ENCODE results near the gene PDS5B.

PDS5B gene

GRCh38 chr13:32592082-32592481, 5.8 kb downstream of the PDS5B start:
- DNase-seq, result no peak

- DNase-seq, result no peak
These were observed 8.0 kb downstream of the PDS5B start for GRCh38 chr13:32594157-32594738.

- no peak for DNase-seq
These were observed 9.1 kb downstream of the PDS5B start for GRCh38 chr13:32595306-32595705.

GRCh38 chr13:32600890-32601289, 14.6 kb downstream of the PDS5B start:
- DNase-seq, result no peak

GRCh38 chr13:32609428-32609827, 23.2 kb downstream of the PDS5B start:
- DNase-seq, result no peak

- DNase-seq, result no peak
These were observed 24.3 kb downstream of the PDS5B start for GRCh38 chr13:32610538-32610937.

GRCh38 chr13:32610977-32611376, 24.7 kb downstream of the PDS5B start:
- DNase-seq, result no peak

- no peak for DNase-seq
These were observed 30.7 kb downstream of the PDS5B start for GRCh38 chr13:32616883-32617511.

- DNase-seq, result no peak
These were observed 36.6 kb downstream of the PDS5B start for GRCh38 chr13:32622827-32623226.

- no peak for DNase-seq
These were observed 38.2 kb downstream of the PDS5B start for GRCh38 chr13:32624441-32624840.

- no peak for DNase-seq
These were observed 41.5 kb downstream of the PDS5B start for GRCh38 chr13:32627793-32628192.

- no peak for DNase-seq
These were observed 43.1 kb downstream of the PDS5B start for GRCh38 chr13:32629313-32629712.

- DNase-seq, result no peak
These were observed 43.6 kb downstream of the PDS5B start for GRCh38 chr13:32629866-32630265.

- no peak for DNase-seq
These were observed 46.2 kb downstream of the PDS5B start for GRCh38 chr13:32632343-32632909.

GRCh38 chr13:32636711-32637110, 50.5 kb downstream of the PDS5B start:
- DNase-seq, result no peak

- DNase-seq, result no peak
These were observed 52.5 kb downstream of the PDS5B start for GRCh38 chr13:32638739-32639138.

GRCh38 chr13:32639502-32640105, 53.4 kb downstream of the PDS5B start:
- peak; percentile 23 for DNase-seq

- DNase-seq, result no peak
These were observed 56.1 kb downstream of the PDS5B start for GRCh38 chr13:32642316-32642715.

- no peak for DNase-seq
These were observed 56.6 kb downstream of the PDS5B start for GRCh38 chr13:32642858-32643257.

- no peak for DNase-seq
These were observed 59.6 kb downstream of the PDS5B start for GRCh38 chr13:32645854-32646253.

GRCh38 chr13:32647926-32648325, 61.7 kb downstream of the PDS5B start:
- DNase-seq, result no peak

- peak; percentile 33 for DNase-seq
These were observed 64.6 kb downstream of the PDS5B start for GRCh38 chr13:32650705-32651311.

- DNase-seq, result no peak
These were observed 71.1 kb downstream of the PDS5B start for GRCh38 chr13:32657309-32657708.

GRCh38 chr13:32659736-32660135, 73.5 kb downstream of the PDS5B start:
- DNase-seq, result no peak

Measured in activated effector memory CD4-positive, alpha-beta T cell treated with Interleukin-2 at 50 U/mL for 16 hours (primary cell).